HG02973 (cell line): ENCODE measurements around the gene KRT84.
"Not testable (repeated sequence)": the region's sequence is repeated elsewhere in the genome, so short reads cannot be mapped to it uniquely, and the experiment has no call there.

Experiments
- ATAC-seq: cut with Tn5 transposase; IDR thresholded peaks from one replicate; pipeline ENCODE4 v1.9.1; 2021; ENCODE audit warnings: moderate library complexity; ENCODE audit not compliant: unreplicated experiment

Gene KRT84

DNA sequence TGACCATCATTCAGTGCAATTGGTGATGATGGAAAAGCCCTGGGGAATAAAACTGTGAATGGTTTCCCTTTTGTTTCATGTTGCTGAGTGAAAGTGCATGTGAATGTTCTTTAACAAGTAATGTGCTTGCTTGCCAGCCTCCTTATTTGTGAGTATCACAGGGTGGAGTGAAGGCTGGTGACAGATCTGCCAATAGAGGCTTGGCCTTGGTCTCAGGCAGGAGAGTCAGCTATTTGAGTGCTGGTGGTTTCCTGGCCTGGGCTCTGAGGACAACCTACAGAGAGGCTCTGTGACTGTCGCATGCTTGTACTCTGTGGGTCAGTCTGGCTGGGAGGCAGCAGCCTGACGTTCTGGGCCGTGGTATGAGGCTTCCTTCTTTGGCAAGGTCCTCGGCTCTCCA, 38.9 kb downstream of the KRT84 start:
- ATAC-seq, result no peak

DNA sequence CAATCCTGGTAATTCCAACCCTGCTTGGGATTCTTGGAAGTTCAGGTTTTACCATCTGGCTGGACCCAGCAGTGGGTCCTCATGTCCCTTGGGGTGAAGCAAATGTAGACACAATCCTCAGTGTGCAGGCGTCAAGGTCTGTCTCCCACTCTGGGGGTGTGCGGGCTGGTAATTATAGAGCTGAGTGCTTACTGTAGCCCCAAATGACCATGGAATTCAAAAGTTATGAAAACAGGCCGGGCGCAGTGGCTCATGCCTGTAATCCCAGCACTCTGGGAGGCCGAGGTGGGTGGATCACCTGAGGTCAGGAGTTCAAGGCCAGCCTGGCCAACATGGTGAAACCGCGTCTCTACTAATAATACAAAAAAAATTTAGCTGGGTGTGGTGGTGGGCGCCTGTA, 40.4 kb downstream of the KRT84 start:
- not testable (repeated sequence) for ATAC-seq

DNA sequence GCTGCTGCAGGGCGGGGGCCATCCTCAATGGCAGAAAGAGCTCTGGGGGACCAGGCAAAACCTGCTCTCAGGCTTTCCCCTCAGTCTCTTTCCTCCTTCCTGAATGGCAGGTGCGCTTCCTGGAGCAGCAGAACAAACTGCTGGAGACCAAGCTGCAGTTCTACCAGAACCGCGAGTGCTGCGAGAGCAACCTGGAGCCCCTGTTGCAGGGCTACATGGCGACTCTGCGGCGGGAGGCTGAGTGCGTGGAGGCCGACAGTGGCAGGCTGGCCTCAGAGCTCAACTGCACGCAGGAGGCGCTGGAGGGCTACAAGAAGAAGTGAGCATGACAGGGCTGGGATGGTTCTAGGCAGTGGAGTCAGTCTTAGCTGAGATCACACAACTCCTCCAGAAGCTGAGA, 41.3 kb downstream of the KRT84 start:
- no peak for ATAC-seq

- no peak for ATAC-seq
Observed at GRCh38 chr12:52343550-52343949, 41.9 kb downstream of the KRT84 start.

DNA sequence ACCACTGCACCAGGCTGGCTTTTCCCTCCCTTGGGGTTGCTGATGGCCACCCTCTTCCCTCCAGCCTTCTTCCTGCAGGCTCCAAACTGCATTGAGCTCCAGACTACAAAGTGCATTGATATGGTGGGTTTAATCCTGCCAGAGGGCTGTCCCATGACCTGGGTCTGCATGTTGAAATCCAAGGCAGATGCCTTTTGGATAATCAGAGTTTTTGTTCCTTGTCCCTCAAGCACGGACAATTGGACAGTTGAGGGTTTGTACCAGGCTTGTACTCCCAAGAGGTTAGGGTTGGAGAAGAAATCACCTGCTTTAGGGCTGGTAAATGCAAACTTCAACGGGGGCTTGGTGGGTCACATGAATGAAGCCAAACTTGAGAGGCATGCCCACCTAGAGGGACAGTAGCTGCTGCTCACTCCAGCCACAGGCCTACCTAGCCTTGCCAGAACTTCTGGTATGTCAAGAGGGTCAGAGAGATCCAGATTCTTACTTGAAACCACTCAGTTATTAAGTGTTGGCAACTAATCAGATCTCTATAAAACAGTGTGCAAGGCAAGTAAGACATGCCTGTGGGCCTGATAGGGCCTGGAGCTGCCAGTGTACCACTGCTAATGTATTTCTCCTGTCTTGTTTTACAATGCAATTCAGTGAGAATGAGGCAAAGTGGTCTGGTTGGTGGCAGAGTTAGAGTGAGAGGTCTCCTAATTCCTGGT, 42.5 kb downstream of the KRT84 start:
- no peak for ATAC-seq

- no peak for ATAC-seq
Observed at GRCh38 chr12:52341066-52341580, 44.3 kb downstream of the KRT84 start.

GRCh38 chr12:52338241-52338960, 47.1 kb downstream of the KRT84 start:
- no peak for ATAC-seq

DNA sequence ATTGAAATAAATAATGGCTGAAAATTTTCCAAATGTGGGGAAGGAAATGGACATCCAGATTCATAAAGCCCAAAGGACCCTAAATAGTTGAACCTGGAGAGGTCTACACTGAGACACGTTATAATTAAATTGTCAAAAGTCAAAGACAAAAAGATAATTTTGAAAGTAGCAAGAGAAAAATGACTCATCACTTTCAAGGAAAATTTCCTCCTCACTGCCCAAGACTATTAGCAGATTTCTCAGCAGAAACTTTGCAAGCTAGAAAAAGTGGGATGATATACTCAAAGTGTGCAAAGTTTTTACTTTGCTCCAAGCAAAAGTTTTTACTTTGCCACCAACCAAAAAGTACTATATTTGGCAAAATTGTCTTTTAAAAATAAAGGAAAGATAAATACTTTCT, 48.4 kb downstream of the KRT84 start:
- no peak for ATAC-seq

DNA sequence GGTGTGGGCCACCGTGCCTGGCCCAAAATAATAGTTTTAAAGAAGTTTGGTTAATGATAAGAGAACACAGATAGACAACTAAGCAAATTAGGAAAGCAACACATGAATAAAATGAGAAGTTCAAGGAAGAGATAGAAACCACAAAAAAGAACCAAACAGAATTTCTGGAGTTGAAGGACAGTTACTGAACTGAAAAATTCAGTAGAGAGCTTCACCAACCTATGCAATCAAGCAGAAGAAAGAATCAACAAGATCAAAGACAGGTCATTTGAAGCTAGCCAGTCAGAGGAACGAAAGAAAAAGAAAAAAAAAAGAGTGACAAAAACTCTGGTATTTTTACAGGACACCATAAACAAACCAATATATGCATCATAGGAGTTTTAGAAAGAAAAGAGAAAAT, 48.8 kb downstream of the KRT84 start:
- ATAC-seq, result no peak

- no peak for ATAC-seq
Observed at GRCh38 chr12:52335598-52336262, 49.7 kb downstream of the KRT84 start.

DNA sequence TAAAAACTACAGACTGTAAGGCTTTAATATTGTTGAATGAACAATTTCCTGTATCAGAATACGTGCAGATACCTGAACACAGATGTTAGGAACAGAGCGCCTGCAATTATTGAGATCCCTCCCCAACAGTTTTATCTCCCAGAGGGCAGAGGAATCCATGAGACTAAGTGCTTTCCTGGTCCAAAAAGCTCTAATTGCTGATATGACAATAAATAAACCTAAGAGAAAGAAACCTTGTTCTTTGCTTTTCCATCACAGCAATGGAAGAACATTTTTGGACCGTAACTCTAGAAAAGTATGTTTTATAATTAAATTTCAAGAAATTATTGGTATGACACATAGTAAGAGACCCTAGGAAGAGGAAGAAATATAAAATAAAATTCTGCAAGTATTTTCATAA, 51.3 kb downstream of the KRT84 start:
- ATAC-seq, result no peak

- no peak for ATAC-seq
Observed at GRCh38 chr12:52333321-52333720, 52.1 kb downstream of the KRT84 start.

- no peak for ATAC-seq
Observed at GRCh38 chr12:52332381-52332780, 53.1 kb downstream of the KRT84 start.

- ATAC-seq, result no peak
Observed at GRCh38 chr12:52331833-52332232, 53.6 kb downstream of the KRT84 start.

DNA sequence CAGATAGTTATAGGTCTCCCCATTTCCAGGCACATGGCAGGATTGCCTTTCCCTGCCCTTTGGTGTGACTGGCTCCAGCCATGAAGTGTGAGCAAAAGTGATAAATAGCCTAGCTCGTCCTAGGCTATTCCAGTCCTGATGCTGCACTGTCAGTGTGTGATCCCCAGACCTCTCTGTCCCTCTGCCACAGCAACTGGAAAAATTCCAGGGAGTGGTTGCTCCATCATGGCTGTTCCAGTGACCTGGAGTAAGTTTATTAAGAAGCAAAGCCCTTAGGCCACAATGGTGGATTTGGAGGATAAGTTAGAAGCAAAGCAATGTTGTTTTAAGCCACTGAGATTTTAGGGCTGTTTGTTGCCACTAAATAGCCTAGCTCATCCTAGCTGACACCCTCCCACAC, 54.4 kb downstream of the KRT84 start:
- no peak for ATAC-seq

DNA sequence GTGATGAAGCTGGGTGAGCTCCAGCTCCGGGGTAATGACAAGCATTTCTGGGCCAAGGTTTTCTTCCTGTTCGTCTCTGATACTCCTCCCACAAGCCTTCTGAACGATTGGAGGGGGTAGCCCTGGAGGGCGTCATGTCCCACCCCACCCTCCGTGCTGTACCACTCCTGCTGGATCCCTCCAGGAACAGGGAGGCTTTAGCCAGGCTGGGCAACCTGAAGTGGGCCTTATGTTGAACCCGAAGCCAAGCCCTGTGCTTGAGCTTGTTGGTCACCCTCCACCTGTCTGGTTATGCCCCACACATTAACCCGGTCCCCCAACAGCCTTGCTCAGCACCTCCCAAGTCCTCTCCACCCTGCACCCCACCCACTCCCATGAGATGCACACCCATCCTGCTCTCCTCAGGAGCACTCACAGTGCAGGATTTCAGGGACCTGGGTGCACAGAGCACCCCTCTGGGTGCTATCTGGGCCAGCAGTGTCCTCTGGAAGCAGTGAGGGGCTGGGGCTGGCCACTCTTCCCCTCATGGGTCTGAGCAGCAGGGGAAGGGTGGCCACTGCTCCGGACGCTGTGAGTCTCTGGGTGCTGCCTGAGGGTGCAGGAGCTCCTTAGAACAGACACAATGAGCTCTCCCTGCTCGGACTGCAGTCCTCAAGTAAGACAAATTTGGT, 57.5 kb downstream of the KRT84 start:
- ATAC-seq, result no peak
